ENCODE measurements around the gene UBE2E3.

UBE2E3 gene

GRCh38 chr2:181041661-181042060 lies 61.3 kb downstream of the UBE2E3 start:
- H3K36me3 ChIP-seq (ENCODE audit: insufficient read depth, low read length): no peaks in the 10 kb centered on the region
- H3K9ac ChIP-seq (ENCODE audit: insufficient read length): no peak overlapping the region
- TF ChIP-seq POLR2AphosphoS5 (IDR thresholded peaks at IDR 0.05; ENCODE audit: borderline replicate concordance, low read depth, low read length) (no peak), EZH2 (IDR thresholded peaks at IDR 0.05) (no peak), FOXP2 (optimal IDR thresholded peaks at IDR 0.05; ENCODE audit: control extremely low read depth, extremely low read length, insufficient read depth) (no peak)
- no peak overlapping the region for H3K4me3 ChIP-seq
- DNase-seq (ENCODE audit: low read depth, low spot score): no peak
- no peak overlapping the region for H3K27ac ChIP-seq
- no peaks in the 10 kb centered on the region for H3K9me3 ChIP-seq (ENCODE audit: low read depth, low read length)

GRCh38 chr2:181042706-181043105 lies 62.3 kb downstream of the UBE2E3 start:
- no peak overlapping the region for H3K4me3 ChIP-seq
- no peak overlapping the region for H3K27ac ChIP-seq
- H3K9me3 ChIP-seq (ENCODE audit: low read depth, low read length): no peaks in the 10 kb centered on the region
- TF ChIP-seq EZH2 (IDR thresholded peaks at IDR 0.05) (no peak), POLR2AphosphoS5 (IDR thresholded peaks at IDR 0.05; ENCODE audit: borderline replicate concordance, low read depth, low read length) (no peak), FOXP2 (optimal IDR thresholded peaks at IDR 0.05; ENCODE audit: control extremely low read depth, extremely low read length, insufficient read depth) (no peak)
- no peaks in the 10 kb centered on the region for H3K36me3 ChIP-seq (ENCODE audit: insufficient read depth, low read length)
- DNase-seq (ENCODE audit: low read depth, low spot score): no peak
- H3K9ac ChIP-seq (ENCODE audit: insufficient read length): no peak overlapping the region

- Histone ChIP-seq H3K9me3 (ENCODE audit: low read depth, low read length) (no peaks in the 10 kb centered on the region), H3K9ac (ENCODE audit: insufficient read length) (no peak overlapping the region), H3K36me3 (ENCODE audit: insufficient read depth, low read length) (no peaks in the 10 kb centered on the region), H3K27ac (no peak overlapping the region), H3K4me3 (no peak overlapping the region)
- DNase-seq (ENCODE audit: low read depth, low spot score): no peak
- TF ChIP-seq POLR2AphosphoS5 (IDR thresholded peaks at IDR 0.05; ENCODE audit: borderline replicate concordance, low read depth, low read length) (no peak), EZH2 (IDR thresholded peaks at IDR 0.05) (no peak), FOXP2 (optimal IDR thresholded peaks at IDR 0.05; ENCODE audit: control extremely low read depth, extremely low read length, insufficient read depth) (no peak)
Measured at GRCh38 chr2:181046833-181047232, 66.4 kb downstream of the UBE2E3 start.

- no peak overlapping the region for H3K4me3 ChIP-seq
- no peak for DNase-seq (ENCODE audit: low read depth, low spot score)
- H3K36me3 ChIP-seq (ENCODE audit: insufficient read depth, low read length): no peaks in the 10 kb centered on the region
- H3K9ac ChIP-seq (ENCODE audit: insufficient read length): no peak overlapping the region
- no peaks in the 10 kb centered on the region for H3K9me3 ChIP-seq (ENCODE audit: low read depth, low read length)
- no peak overlapping the region for H3K27ac ChIP-seq
- TF ChIP-seq POLR2AphosphoS5 (IDR thresholded peaks at IDR 0.05; ENCODE audit: borderline replicate concordance, low read depth, low read length) (no peak), FOXP2 (optimal IDR thresholded peaks at IDR 0.05; ENCODE audit: control extremely low read depth, extremely low read length, insufficient read depth) (no peak)
Measured at GRCh38 chr2:181047829-181048228, 67.4 kb downstream of the UBE2E3 start.

- TF ChIP-seq EZH2 (IDR thresholded peaks at IDR 0.05) (no peak), FOXP2 (optimal IDR thresholded peaks at IDR 0.05; ENCODE audit: control extremely low read depth, extremely low read length, insufficient read depth) (no peak), POLR2AphosphoS5 (IDR thresholded peaks at IDR 0.05; ENCODE audit: borderline replicate concordance, low read depth, low read length) (no peak)
- DNase-seq (ENCODE audit: low read depth, low spot score): no peak
- H3K36me3 ChIP-seq (ENCODE audit: insufficient read depth, low read length): peaks cover 21% of the 10 kb centered on the region
- H3K9me3 ChIP-seq (ENCODE audit: low read depth, low read length): no peaks in the 10 kb centered on the region
- no peak overlapping the region for H3K9ac ChIP-seq (ENCODE audit: insufficient read length)
- no peak overlapping the region for H3K27ac ChIP-seq
- H3K4me3 ChIP-seq: no peak overlapping the region
Measured at GRCh38 chr2:181051861-181052522, 71.6 kb downstream of the UBE2E3 start.

GRCh38 chr2:181052523-181052891 lies 72.1 kb downstream of the UBE2E3 start:
- H3K9ac ChIP-seq (ENCODE audit: insufficient read length): no peak overlapping the region
- peaks cover 21% of the 10 kb centered on the region for H3K36me3 ChIP-seq (ENCODE audit: insufficient read depth, low read length)
- no peak for DNase-seq (ENCODE audit: low read depth, low spot score)
- H3K27ac ChIP-seq: no peak overlapping the region
- no peak overlapping the region for H3K4me3 ChIP-seq
- H3K9me3 ChIP-seq (ENCODE audit: low read depth, low read length): no peaks in the 10 kb centered on the region
- TF ChIP-seq POLR2AphosphoS5 (IDR thresholded peaks at IDR 0.05; ENCODE audit: borderline replicate concordance, low read depth, low read length) (no peak), FOXP2 (optimal IDR thresholded peaks at IDR 0.05; ENCODE audit: control extremely low read depth, extremely low read length, insufficient read depth) (no peak), EZH2 (IDR thresholded peaks at IDR 0.05) (no peak)

GRCh38 chr2:181054256-181054655 lies 73.9 kb downstream of the UBE2E3 start:
- TF ChIP-seq POLR2AphosphoS5 (IDR thresholded peaks at IDR 0.05; ENCODE audit: borderline replicate concordance, low read depth, low read length) (no peak), EZH2 (IDR thresholded peaks at IDR 0.05) (no peak), FOXP2 (optimal IDR thresholded peaks at IDR 0.05; ENCODE audit: control extremely low read depth, extremely low read length, insufficient read depth) (no peak)
- Histone ChIP-seq H3K27ac (no peak overlapping the region), H3K9ac (ENCODE audit: insufficient read length) (no peak overlapping the region), H3K9me3 (ENCODE audit: low read depth, low read length) (no peaks in the 10 kb centered on the region), H3K4me3 (no peak overlapping the region), H3K36me3 (ENCODE audit: insufficient read depth, low read length) (peaks cover 21% of the 10 kb centered on the region)
- no peak for DNase-seq (ENCODE audit: low read depth, low spot score)

- Histone ChIP-seq H3K27ac (no peak overlapping the region), H3K4me3 (no peak overlapping the region), H3K36me3 (ENCODE audit: insufficient read depth, low read length) (peaks cover 21% of the 10 kb centered on the region), H3K9ac (ENCODE audit: insufficient read length) (no peak overlapping the region), H3K9me3 (ENCODE audit: low read depth, low read length) (no peaks in the 10 kb centered on the region)
- no peak for DNase-seq (ENCODE audit: low read depth, low spot score)
- TF ChIP-seq EZH2 (IDR thresholded peaks at IDR 0.05): no peak
- no peak for TF ChIP-seq FOXP2 (optimal IDR thresholded peaks at IDR 0.05; ENCODE audit: control extremely low read depth, extremely low read length, insufficient read depth)
- no peak for TF ChIP-seq POLR2AphosphoS5 (IDR thresholded peaks at IDR 0.05; ENCODE audit: borderline replicate concordance, low read depth, low read length)
Measured at GRCh38 chr2:181054843-181055242, 74.4 kb downstream of the UBE2E3 start.
